Measurements from ENCODE around the gene SLC48A1.

GRCh38 chr12:47725091-47725772 lies 47.8 kb upstream of the SLC48A1 start, which contains the start of gene ENDOU:
- no peak for TF ChIP-seq CTCF (IDR thresholded peaks at IDR 0.05)
- TF ChIP-seq POLR2A (IDR thresholded peaks at IDR 0.05): no peak
